G401.6 (cell line): ENCODE measurements around the gene ZC3H12C.

ENCODE experiments used
- FAIRE-seq: peaks from 2 replicates; lab custom pipeline; 2012; peaks lifted over from hg19 to GRCh38; lab: Jason Lieb, UNC

ZC3H12C gene

GRCh38 chr11:110077346-110077745 is 15.8 kb upstream of the ZC3H12C start:
- FAIRE-seq, result no peak

DNA sequence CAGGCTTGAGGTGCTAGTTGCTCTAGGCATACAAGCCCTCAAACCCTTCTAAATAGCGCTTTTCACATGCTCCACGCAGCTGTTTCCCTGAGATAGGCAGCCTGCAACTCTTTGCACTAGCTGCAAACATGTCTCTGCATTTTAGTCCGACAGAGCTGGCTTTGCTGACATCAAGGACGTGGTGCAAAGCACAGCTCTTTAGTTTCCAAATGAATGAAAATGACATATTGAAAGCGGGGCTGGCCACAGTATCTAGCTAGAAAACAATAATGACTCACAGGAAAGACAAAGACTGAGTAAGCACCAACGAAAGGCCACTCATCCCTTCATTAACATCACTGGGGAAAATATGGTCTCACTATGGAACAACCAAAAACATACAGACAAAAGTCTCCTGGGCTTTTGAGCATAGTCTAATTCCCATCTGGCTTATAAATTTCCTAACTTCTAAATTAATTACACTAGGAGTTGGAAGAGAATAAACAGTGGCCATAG is 15.3 kb upstream of the ZC3H12C start:
- no peak for FAIRE-seq

DNA sequence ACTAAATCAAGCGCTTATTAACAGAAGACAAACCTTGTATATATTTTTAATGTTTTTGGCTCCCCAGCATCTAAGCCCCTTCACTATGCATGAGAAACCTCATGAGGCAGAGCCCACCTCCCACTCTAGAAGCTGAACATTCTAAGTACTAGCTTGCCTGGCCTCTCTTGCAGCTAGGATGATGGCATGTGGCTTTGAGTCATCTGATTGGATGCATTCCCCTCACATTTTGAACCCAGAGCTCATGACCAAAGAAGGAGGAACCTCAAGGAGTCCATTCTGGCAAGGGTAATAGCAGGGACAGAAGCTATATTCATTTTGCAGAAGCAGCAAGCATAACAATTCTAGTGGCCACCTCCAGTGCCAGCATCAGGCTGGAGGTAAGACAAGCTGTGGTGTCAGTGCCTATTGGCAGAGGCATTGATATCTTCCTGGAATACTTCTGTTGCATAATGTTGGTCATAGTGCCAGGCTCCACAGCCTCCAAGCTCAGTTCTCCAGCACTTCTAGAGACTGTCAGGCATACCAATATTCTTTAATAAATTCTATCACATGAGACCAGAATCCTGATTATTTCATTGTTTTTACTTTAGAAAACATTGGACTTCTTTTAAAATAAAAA is 14.2 kb upstream of the ZC3H12C start:
- no peak for FAIRE-seq

DNA sequence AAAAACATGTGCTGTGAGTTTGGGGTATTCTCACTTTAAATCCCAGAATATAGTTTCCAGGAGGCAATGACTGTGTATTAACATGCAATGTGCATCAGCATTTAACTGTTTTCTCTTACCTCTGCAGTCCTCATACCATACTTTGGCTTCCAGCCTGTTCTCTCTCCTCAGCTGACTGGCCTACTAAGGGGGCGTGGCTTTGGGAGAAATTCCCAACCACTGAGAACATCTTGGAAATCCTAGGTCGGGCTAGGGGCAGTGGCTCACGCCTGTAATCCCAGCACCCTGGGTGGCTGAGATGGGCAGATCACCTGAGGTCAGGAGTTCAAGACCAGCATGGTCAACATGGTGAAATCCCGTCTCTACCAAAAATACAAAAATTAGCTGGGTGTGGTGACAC is 13.5 kb upstream of the ZC3H12C start:
- no peak for FAIRE-seq

- FAIRE-seq, result no peak
Observed at GRCh38 chr11:110081462-110082376, 11.5 kb upstream of the ZC3H12C start.

- FAIRE-seq, result no peak
Observed at GRCh38 chr11:110082899-110083298, 10.3 kb upstream of the ZC3H12C start.

DNA sequence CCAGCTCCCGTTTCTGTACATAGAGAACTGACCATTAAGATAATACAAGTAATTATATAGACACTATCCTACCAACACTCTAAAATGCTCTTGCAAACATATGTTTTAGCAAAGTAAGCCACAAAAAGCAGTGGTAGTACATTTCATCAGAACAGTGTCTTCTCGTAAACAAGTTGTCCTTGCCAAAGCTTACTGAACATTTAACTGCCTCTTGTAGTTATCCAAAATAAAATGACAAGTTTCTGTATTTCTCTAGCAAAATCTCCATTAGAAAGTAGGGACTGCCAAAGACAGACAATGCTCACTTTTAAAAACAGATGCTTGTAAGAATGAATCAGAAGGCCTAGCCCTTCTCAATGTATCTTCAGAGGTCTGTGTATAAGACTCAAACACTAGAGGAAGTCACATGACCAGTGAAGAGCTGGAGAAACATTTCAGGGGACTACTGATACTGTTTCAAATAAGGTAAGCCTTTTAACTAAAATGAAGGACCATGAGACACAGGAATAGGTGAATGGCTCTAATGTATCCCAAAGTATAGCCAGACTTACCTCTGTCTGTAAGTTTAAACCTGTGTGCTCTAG is 7.8 kb upstream of the ZC3H12C start:
- FAIRE-seq, result no peak

DNA sequence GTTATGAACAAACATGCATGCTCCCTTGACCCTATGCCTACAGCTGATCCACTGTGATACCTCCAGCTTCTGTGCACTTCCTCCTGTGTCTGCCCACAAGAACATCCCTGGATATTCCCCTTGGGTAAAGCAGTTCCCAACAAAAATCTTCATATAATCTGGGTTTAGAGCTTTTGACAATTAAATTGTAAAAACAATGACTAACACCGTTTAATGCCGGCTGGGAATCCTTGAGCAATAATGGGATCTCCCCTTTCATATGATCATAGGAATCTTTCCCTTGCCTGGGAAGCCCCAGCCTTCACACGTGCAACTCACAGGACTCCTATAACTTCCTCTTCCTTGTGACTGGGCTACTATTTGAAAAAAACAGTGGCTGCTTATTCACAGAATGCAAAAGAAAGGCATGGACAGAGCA is 6.3 kb upstream of the ZC3H12C start:
- no peak for FAIRE-seq

GRCh38 chr11:110087812-110088534 is 5.2 kb upstream of the ZC3H12C start:
- FAIRE-seq, result no peak

GRCh38 chr11:110088535-110089344 is 4.5 kb upstream of the ZC3H12C start:
- no peak for FAIRE-seq

DNA sequence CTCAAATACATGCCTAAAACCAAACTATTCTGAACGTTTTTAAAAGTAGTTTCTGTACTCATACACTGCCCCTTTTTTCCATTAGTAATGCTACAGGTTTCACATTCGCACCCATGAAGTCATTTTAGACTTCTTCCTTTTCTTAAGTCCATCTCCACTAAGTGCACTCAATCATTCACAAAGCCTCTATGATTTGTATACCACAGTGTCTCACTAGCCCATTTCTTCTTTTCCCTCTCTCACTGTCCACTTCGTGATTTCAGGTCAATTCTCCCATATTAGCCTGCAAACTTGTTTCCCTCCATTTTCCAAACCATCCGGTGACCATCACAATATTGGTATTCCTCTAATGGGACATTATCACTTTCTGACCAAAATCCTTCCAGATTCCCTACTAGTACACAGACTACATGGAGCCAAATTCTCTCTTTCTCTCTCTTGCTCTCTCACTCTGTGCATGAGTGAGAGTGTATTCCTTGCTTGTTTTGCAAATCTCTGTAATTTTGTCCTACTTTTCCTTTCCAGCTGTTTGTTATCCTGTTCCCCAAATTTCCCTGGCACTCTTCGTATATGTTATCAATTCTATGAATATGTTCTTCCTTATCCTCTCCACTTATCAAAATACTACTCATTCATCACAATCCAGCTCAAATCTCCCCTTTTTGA is 3.4 kb upstream of the ZC3H12C start:
- no peak for FAIRE-seq

GRCh38 chr11:110090466-110091026 is 2.6 kb upstream of the ZC3H12C start:
- no peak for FAIRE-seq

DNA sequence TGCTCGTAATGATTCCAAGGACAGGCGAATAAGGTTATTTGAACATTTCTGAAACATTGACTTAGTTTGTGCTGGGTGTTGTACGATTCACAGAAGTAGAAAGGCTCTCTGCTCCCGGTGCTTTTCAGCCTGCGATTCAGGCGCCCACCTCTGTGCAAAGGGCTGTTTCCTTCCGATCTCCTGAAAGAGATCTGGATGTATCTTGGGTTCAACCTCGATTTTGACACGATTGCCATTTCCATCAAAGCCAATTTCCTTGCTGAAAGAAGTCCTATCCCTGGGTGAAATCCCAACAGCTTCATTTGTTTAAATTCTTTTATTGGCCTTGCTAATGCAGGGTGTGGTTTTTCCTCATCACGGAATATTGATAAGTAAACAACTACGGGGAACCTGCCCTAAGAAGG is 1.1 kb upstream of the ZC3H12C start:
- no peak for FAIRE-seq

DNA sequence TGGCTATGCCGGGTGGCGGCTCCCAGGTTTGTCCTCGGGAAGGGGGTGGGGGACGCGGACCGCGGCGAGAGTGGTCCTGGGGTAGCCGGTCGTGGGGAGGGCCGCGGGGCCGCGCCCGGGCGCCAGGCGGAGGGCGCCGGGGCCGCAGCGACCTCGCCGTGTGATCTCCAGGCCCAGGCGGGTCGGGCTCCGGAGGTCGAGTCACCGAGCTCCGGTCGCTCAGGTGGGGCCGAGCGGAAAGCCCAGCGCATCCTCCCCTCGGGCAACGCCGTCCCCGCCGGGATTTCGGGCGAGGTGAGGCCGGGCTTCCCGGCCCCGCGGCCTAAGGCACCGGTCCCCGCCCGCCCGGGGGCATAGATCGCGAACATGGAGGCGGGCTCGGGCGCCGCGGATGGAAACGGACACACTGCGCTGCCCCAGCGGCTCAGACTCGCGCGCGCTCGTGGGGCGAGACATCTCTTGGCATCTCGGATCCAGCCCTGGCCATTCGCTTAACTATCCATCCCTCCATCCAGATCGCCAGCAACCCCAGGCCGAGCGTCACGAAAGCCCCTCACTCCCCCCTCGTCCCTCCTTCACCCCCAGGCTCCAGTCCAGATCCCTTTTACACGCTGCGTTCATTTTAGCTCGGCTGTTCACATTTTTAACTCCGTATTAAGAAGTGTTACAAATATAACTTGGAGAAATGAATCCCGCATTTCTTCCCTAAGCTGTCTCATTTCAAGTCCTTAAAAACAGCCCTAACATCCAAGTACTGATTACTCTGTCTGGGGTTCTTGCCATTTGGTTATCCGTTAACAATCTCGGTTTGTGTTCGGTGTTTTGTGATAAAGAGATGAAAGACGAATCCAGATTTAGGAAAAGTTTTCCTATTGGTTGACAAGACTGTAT is 460 bp downstream of the ZC3H12C start:
- no peak for FAIRE-seq

DNA sequence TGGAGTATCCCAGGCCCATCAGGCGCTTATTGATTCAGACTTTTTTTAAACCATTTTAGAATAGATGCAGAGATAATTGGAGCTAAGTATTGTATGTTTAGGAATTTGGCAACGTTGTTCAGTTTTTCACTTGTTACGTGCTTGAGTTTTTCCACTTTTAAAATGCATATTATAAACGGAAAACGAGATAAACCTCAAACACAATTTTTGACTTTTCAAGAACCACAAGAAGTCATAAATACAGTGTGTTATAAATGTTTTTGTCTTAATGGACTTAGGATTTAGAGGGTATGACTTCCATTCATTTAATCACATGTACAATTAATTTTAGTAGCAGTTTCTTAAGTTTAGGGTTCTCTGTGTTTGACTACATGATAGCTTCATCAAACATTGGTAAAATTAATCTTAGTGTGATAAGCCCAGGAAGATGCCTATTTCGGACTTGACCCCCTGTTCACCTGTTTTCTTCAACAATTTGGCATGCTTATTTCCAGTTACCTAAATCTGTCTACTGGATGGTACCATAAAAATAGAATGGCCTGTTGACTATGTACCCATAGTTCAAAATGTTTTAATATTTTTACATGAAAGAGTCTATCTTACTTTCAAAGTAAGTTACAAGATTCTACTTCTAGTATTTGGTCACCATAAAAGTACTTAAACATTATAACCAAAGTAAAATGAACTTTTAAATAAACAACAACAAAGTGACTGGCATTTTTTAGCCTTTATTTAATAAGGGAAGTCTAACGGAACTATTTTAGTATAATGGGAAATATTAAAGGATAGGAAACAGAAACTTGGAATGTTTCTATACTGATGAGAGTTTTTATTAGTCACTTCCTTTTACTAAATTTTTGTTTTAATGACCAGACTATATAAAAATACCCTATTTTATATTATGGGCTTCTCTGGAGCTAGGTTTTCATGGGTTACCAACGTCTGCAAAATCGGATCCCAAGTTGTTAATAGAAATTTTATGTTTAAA is 1.4 kb downstream of the ZC3H12C start:
- FAIRE-seq, result no peak

DNA sequence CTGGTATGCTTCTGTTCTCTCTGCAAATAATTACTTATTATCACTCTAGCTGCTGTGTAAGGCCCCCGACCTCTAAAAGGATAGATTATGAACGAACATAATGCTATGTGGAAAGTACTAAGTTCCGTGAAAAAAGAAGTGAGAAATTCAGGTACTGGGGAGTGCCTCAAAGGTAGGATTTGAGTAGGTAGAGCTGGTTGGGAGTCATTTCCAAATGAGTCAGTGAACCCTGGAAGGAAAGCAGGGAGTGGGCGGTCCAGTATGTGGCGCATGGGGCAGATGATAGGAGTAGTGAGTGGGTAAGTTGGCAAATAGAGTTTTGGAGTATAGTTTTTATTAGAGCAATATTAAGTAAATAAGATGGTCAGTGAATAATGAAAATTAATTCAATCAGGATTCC is 2.4 kb downstream of the ZC3H12C start:
- FAIRE-seq, result no peak

DNA sequence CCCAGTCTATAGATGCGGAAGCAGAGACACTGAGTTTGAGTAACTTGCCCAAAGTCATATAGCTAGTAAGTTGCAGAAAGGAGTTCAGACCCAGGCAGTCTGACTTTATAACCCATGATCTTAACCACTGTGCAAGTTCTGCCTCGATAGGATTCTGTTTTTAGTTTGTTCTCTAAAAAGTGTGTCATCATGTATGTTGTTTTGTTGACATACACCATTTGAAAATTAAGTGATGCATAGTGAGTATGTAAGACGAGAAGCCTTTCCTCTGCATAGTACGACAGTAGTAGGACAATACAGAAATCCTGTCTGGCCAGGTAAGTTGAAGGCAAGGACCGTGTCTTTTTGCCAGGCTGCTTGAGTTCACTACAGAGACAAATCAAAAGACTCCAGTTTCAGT is 3.3 kb downstream of the ZC3H12C start:
- no peak for FAIRE-seq

GRCh38 chr11:110097459-110098012 is 4.3 kb downstream of the ZC3H12C start:
- no peak for FAIRE-seq
